ENCODE results near the gene ARSD.

- TF ChIP-seq CTCF (IDR thresholded peaks at IDR 0.05) (no peak), POLR2A (IDR thresholded peaks at IDR 0.05) (no peak)
Measured at GRCh38 chrX:2874222-2875135, 54.7 kb downstream of the ARSD start.
